Measurements from ENCODE around the gene RASSF5. TPM values are rescaled to one million over a fixed set of nuclear protein-coding genes. Genes with fewer than 3 reads are reported as not detected.

Gene RASSF5
- total and polyA plus RNA-seq, 2 of the 13 experiments (the other 11 are each of a cell fraction or from before 2014, with no cell fraction given): 0.18 to 0.40 TPM

DNA sequence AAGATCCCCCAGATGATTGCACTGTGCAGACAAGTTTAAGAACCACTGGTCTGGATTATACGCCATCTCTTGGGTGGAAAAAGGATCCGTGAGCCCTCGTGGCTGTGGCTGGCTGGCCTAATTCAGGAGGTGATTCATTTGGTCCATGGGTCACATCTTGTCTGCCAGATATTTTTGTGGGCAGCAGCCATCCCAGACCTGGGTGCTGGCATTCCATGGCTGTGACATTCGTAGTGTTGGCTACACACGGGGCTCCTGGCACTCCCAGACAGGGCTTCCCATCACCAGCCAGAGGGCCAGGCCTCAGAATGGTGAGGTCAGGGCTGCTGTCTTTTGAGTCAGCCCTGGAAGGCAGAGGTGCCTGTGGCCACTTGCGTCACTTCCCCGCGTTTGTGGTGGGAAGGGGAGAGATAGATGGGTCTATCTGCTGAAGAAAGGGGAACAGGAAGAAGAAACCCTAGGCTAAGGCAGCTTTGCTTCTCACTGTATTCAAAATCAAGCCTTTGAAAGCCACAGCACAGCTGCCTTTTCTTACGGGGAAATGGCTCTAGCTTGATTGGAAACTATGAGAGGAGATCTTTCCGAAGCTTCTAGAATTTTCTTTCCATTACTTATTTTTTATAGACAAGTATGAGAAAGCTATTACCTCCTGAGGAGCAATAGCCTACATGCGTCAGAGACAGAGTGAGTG, 72.6 kb downstream of the RASSF5 start:
- ChIA-PET CTCF (ENCODE audit: low intra/inter-chr PET ratio, low total read pairs) (no interaction called here), POLR2A (no interaction called here)
- H3K4me2 ChIP-seq (ENCODE audit: low read depth, low read length): no peak overlapping the region
- intact Hi-C loops (cut with micrococcal nuclease; ENCODE audit: unreplicated experiment) (no loop called here), in situ Hi-C loops (cut with HindIII; ENCODE audit: extremely low pct_ligation_motif_present, low pct_unique_long_range_greater_than_20kb) (loop anchor here (5.0 kb wide), 2 partner anchors 38 to 93 kb away; no protein-coding TSS in a partner anchor)
- no peaks in the 10 kb centered on the region for H3K9me3 ChIP-seq (ENCODE audit: low read length)
- DNase-seq (ENCODE audit: low spot score): no peak
- ATAC-seq: no peak
- H3K27ac ChIP-seq (ENCODE audit: extremely low read length, insufficient read depth, low read length): no peak overlapping the region
- H3K79me2 ChIP-seq (ENCODE audit: insufficient read depth, low read length): no peaks in the 10 kb centered on the region
- TF ChIP-seq GATA4 (IDR thresholded peaks at IDR 0.05; ENCODE audit: borderline replicate concordance, low read depth) (no peak), SCMH1 (CRISPR knock-in tag; IDR thresholded peaks at IDR 0.05; ENCODE audit: borderline replicate concordance) (no peak), ZKSCAN1 (IDR thresholded peaks at IDR 0.05; ENCODE audit: low read length) (no peak), NFYB (CRISPR knock-in tag; IDR thresholded peaks at IDR 0.05) (no peak), AFF4 (CRISPR knock-in tag; IDR thresholded peaks at IDR 0.05) (no peak), CREB1 (IDR thresholded peaks at IDR 0.05) (no peak), CREB1 (CRISPR knock-in tag; IDR thresholded peaks at IDR 0.05) (no peak)
- TF ChIP-seq, protein P1, sequence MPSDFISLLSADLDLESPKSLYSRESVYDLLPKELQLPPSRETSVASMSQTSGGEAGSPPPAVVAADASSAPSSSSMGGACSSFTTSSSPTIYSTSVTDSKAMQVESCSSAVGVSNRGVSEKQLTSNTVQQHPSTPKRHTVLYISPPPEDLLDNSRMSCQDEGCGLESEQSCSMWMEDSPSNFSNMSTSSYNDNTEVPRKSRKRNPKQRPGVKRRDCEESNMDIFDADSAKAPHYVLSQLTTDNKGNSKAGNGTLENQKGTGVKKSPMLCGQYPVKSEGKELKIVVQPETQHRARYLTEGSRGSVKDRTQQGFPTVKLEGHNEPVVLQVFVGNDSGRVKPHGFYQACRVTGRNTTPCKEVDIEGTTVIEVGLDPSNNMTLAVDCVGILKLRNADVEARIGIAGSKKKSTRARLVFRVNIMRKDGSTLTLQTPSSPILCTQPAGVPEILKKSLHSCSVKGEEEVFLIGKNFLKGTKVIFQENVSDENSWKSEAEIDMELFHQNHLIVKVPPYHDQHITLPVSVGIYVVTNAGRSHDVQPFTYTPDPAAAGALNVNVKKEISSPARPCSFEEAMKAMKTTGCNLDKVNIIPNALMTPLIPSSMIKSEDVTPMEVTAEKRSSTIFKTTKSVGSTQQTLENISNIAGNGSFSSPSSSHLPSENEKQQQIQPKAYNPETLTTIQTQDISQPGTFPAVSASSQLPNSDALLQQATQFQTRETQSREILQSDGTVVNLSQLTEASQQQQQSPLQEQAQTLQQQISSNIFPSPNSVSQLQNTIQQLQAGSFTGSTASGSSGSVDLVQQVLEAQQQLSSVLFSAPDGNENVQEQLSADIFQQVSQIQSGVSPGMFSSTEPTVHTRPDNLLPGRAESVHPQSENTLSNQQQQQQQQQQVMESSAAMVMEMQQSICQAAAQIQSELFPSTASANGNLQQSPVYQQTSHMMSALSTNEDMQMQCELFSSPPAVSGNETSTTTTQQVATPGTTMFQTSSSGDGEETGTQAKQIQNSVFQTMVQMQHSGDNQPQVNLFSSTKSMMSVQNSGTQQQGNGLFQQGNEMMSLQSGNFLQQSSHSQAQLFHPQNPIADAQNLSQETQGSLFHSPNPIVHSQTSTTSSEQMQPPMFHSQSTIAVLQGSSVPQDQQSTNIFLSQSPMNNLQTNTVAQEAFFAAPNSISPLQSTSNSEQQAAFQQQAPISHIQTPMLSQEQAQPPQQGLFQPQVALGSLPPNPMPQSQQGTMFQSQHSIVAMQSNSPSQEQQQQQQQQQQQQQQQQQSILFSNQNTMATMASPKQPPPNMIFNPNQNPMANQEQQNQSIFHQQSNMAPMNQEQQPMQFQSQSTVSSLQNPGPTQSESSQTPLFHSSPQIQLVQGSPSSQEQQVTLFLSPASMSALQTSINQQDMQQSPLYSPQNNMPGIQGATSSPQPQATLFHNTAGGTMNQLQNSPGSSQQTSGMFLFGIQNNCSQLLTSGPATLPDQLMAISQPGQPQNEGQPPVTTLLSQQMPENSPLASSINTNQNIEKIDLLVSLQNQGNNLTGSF (CRISPR knock-in tag; IDR thresholded peaks at IDR 0.05): no peak
- TF ChIP-seq, protein P2, sequence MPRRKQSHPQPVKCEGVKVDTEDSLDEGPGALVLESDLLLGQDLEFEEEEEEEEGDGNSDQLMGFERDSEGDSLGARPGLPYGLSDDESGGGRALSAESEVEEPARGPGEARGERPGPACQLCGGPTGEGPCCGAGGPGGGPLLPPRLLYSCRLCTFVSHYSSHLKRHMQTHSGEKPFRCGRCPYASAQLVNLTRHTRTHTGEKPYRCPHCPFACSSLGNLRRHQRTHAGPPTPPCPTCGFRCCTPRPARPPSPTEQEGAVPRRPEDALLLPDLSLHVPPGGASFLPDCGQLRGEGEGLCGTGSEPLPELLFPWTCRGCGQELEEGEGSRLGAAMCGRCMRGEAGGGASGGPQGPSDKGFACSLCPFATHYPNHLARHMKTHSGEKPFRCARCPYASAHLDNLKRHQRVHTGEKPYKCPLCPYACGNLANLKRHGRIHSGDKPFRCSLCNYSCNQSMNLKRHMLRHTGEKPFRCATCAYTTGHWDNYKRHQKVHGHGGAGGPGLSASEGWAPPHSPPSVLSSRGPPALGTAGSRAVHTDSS (CRISPR knock-in tag; conservative IDR thresholded peaks at IDR 0.05): no peak
- no peaks in the 10 kb centered on the region for H3K36me3 ChIP-seq (replicated peaks in 1 of 2; ENCODE audit: control insufficient read depth in 1 of 2, insufficient read depth in 2 of 2, low read length in 2 of 2)
- H4K20me1 ChIP-seq (ENCODE audit: insufficient read depth, low read length): no peaks in the 10 kb centered on the region; the same call in 1 of the 2 replicates
- no peak for FAIRE-seq
- BruUV-seq (replicated peaks): no TSS peak
- no peaks in the 10 kb centered on the region for H3K4me1 ChIP-seq (ENCODE audit: insufficient read depth, low read length)
- no peaks in the 10 kb centered on the region for H3K27me3 ChIP-seq (ENCODE audit: control insufficient read depth in 1 of 2, insufficient read depth in 2 of 2, low read length in 2 of 2)
- no peak overlapping the region for H3K4me3 ChIP-seq (replicated peaks in 1 of 3; ENCODE audit: insufficient read depth in 1 of 3, low read depth in 2 of 3, low read length in 3 of 3)
- H2AFZ ChIP-seq (ENCODE audit: low read length): no peak overlapping the region
- 85% methylated on average over 9 of the region's 11 CpGs for WGBS (ENCODE audit: low lambda C conversion rate)
- H3K9ac ChIP-seq (ENCODE audit: insufficient read depth, low read depth, low read length): no peak overlapping the region
